Parathyroid adenoma (tissue), 2 donors: Measurements from ENCODE around the gene GRIA1.

Source experiments
- H2AFZ ChIP-seq: fragments of 300-600 bp; sonication (generic); one replicate; pipeline ENCODE4 v1.7.0; 2017; ENCODE audit warnings: antibody characterized with exemption, mild to moderate bottlenecking
- H3K27ac ChIP-seq: fragments of 300-600 bp; sonication (generic); one replicate; pipeline ENCODE4 v1.7.0; 2017
- H3K27me3 ChIP-seq: fragments of 300-600 bp; sonication (generic); one replicate; pipeline ENCODE4 v1.7.0; 2017; ENCODE audit warnings: low read length; ENCODE audit not compliant: control insufficient read depth, insufficient read depth
- H3K36me3 ChIP-seq: fragments of 300-600 bp; sonication (generic); one replicate; pipeline ENCODE4 v1.7.0; 2017; ENCODE audit warnings: low read length; ENCODE audit not compliant: control insufficient read depth, insufficient read depth
- H3K4me1 ChIP-seq: fragments of 300-600 bp; sonication (generic); one replicate; pipeline ENCODE4 v1.7.0; 2017; ENCODE audit warnings: control low read depth
- H3K4me2 ChIP-seq: fragments of 300-600 bp; sonication (generic); one replicate; pipeline ENCODE4 v1.7.0; 2017; ENCODE audit warnings: low read length
- H3K4me3 ChIP-seq: fragments of 300-600 bp; sonication (generic); one replicate; pipeline ENCODE4 v1.7.0; 2017; ENCODE audit warnings: low read depth, low read length
- H3K79me2 ChIP-seq: fragments of 300-600 bp; sonication (generic); one replicate; pipeline ENCODE4 v1.7.0; 2017; ENCODE audit warnings: control low read depth
- H3K9ac ChIP-seq: fragments of 300-600 bp; sonication (generic); one replicate; pipeline ENCODE4 v1.7.0; 2017; ENCODE audit warnings: mild to moderate bottlenecking
- H3K9me3 ChIP-seq: fragments of 300-600 bp; sonication (generic); one replicate; pipeline ENCODE4 v1.7.0; 2017; ENCODE audit warnings: low read length; ENCODE audit not compliant: control insufficient read depth
- TF ChIP-seq, protein P1 (sequence below): fragments of 300-600 bp; sonication (generic); IDR thresholded peaks from one replicate; pipeline ENCODE4 v1.7.0; 2017; ENCODE audit warnings: antibody characterized with exemption, mild to moderate bottlenecking
- donor health status: primary hyperparathyroidism.

Gene GRIA1

GRCh38 chr5:153523831-153524230 lies 33.4 kb downstream of the GRIA1 start:
- Histone ChIP-seq H3K4me3 (no peak overlapping the region), H3K4me2 (no peak overlapping the region), H3K9me3 (no peaks in the 10 kb centered on the region), H2AFZ (no peak overlapping the region), H3K9ac (no peak overlapping the region), H3K27ac (no peak overlapping the region), H3K79me2 (no peaks in the 10 kb centered on the region), H3K4me1 (no peaks in the 10 kb centered on the region), H3K27me3 (no peaks in the 10 kb centered on the region), H3K36me3 (no peaks in the 10 kb centered on the region)
- TF ChIP-seq, protein P1, sequence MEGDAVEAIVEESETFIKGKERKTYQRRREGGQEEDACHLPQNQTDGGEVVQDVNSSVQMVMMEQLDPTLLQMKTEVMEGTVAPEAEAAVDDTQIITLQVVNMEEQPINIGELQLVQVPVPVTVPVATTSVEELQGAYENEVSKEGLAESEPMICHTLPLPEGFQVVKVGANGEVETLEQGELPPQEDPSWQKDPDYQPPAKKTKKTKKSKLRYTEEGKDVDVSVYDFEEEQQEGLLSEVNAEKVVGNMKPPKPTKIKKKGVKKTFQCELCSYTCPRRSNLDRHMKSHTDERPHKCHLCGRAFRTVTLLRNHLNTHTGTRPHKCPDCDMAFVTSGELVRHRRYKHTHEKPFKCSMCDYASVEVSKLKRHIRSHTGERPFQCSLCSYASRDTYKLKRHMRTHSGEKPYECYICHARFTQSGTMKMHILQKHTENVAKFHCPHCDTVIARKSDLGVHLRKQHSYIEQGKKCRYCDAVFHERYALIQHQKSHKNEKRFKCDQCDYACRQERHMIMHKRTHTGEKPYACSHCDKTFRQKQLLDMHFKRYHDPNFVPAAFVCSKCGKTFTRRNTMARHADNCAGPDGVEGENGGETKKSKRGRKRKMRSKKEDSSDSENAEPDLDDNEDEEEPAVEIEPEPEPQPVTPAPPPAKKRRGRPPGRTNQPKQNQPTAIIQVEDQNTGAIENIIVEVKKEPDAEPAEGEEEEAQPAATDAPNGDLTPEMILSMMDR, result no peak

GRCh38 chr5:153525536-153525935 lies 35.1 kb downstream of the GRIA1 start:
- Histone ChIP-seq H3K27me3 (no peaks in the 10 kb centered on the region), H3K9me3 (no peaks in the 10 kb centered on the region), H3K9ac (no peak overlapping the region), H3K4me3 (no peak overlapping the region), H2AFZ (no peak overlapping the region), H3K4me1 (no peaks in the 10 kb centered on the region), H3K79me2 (no peaks in the 10 kb centered on the region), H3K4me2 (no peak overlapping the region), H3K36me3 (no peaks in the 10 kb centered on the region), H3K27ac (no peak overlapping the region)
- TF ChIP-seq, protein P1, result no peak

GRCh38 chr5:153530357-153531143 lies 40.1 kb downstream of the GRIA1 start:
- no peaks in the 10 kb centered on the region for H3K36me3 ChIP-seq

DNA sequence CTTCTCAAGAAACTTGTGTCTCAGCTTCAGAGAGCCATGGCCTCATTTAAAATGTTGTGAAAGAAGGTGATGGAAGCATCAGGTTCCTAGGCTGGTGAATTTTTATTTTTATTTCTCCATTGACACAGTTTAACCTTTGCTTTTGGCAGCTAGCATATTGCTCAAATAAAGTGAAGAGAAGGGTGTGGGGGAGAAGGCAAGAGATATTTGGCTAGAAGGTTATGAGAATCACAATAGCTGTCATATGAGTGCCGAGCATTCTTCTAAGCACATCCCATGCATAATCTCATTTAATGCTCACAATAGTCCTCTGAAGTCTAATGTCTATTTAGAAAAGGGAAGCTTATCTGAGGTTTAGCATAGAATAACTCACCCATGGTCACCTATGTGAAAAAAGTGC lies 43.1 kb downstream of the GRIA1 start:
- TF ChIP-seq, protein P1, result no peak
- Histone ChIP-seq H3K4me2 (no peak overlapping the region), H3K36me3 (no peaks in the 10 kb centered on the region), H3K79me2 (no peaks in the 10 kb centered on the region), H3K4me1 (no peaks in the 10 kb centered on the region), H3K27me3 (no peaks in the 10 kb centered on the region), H3K9ac (no peak overlapping the region), H3K27ac (no peak overlapping the region), H3K9me3 (no peaks in the 10 kb centered on the region), H2AFZ (no peak overlapping the region), H3K4me3 (no peak overlapping the region)

More at GRCh38 chr5:153530357-153531143, 40.1 kb downstream of the GRIA1 start:
- no peaks in the 10 kb centered on the region for H3K4me1 ChIP-seq
- H3K9ac ChIP-seq, result no peak overlapping the region
- TF ChIP-seq, protein P1, result no peak
- no peak overlapping the region for H2AFZ ChIP-seq
- H3K79me2 ChIP-seq, result no peaks in the 10 kb centered on the region
- H3K4me2 ChIP-seq, result no peak overlapping the region
- H3K9me3 ChIP-seq, result no peaks in the 10 kb centered on the region
- no peak overlapping the region for H3K4me3 ChIP-seq
- H3K27ac ChIP-seq, result no peak overlapping the region
- no peaks in the 10 kb centered on the region for H3K27me3 ChIP-seq

GRCh38 chr5:153534102-153534501 lies 43.6 kb downstream of the GRIA1 start:
- no peaks in the 10 kb centered on the region for H3K4me1 ChIP-seq
- no peaks in the 10 kb centered on the region for H3K36me3 ChIP-seq
- TF ChIP-seq, protein P1, result no peak
- H3K9me3 ChIP-seq, result no peaks in the 10 kb centered on the region
- H2AFZ ChIP-seq, result no peak overlapping the region
- no peak overlapping the region for H3K9ac ChIP-seq
- no peak overlapping the region for H3K4me2 ChIP-seq
- no peaks in the 10 kb centered on the region for H3K27me3 ChIP-seq
- H3K4me3 ChIP-seq, result no peak overlapping the region
- H3K27ac ChIP-seq, result no peak overlapping the region
- no peaks in the 10 kb centered on the region for H3K79me2 ChIP-seq
